Ectodermal cell (in vitro differentiated cells): Measurements from ENCODE around the gene GNG11.

Source experiments
- H3K27ac ChIP-seq: 2 replicates; pipeline ENCODE4 v1.7.0; 2013; ENCODE audit warnings: mild to moderate bottlenecking, low read depth, low read length; ENCODE audit not compliant: insufficient read depth, poor library complexity, severe bottlenecking
- H3K27me3 ChIP-seq: 2 replicates; pipeline ENCODE4 v1.7.0; 2013; ENCODE audit warnings: mild to moderate bottlenecking, low read length; ENCODE audit not compliant: insufficient read depth, control insufficient read depth, poor library complexity, severe bottlenecking
- H3K36me3 ChIP-seq: one replicate; pipeline ENCODE4 v1.7.0; 2013; ENCODE audit warnings: low read length; ENCODE audit not compliant: control insufficient read depth, insufficient read depth
- H3K4me1 ChIP-seq: one replicate; pipeline ENCODE4 v1.7.0; 2013; ENCODE audit warnings: low read length; ENCODE audit not compliant: control insufficient read depth, insufficient read depth
- H3K4me3 ChIP-seq: 2 replicates; pipeline ENCODE4 v1.7.0; 2013; ENCODE audit warnings: low read depth, low read length, control low read depth; ENCODE audit not compliant: insufficient read depth
- H3K9me3 ChIP-seq: 2 replicates; pipeline ENCODE4 v1.7.0; 2013; ENCODE audit warnings: mild to moderate bottlenecking, low read length, moderate library complexity; ENCODE audit not compliant: control insufficient read depth
- WGBS, 2 experiments: methylation state at CpG; one replicate each; pipeline ENCODE4 v1.1.7; 2013; ENCODE audit warnings: missing lambda C conversion rate in 2 of 2; 5-methylcytosine and 5-hydroxymethylcytosine counted together

Gene GNG11

DNA sequence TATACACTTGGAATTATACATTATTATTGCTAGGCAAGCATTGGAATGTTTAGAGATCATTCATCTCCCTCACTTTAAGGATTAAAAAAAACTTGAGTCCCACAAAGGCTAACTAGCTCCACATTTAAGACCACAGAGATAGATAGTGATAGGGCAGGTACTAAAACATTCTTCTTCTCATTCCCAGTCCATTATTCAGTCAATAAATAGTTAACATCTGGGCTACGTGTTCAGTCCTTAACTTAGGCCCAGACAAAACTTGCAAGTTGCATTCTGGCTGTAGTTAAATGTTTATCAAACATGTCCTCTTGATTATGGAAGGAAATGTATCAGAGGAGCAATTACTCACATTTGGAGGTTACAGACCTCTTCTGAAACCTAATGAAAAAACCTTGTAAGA lies 2.4 kb downstream of the GNG11 start:
- H3K36me3 ChIP-seq, result no peaks in the 10 kb centered on the region
- peaks cover 7% of the 10 kb centered on the region for H3K27me3 ChIP-seq
- peaks cover 3% of the 10 kb centered on the region for H3K4me1 ChIP-seq
- H3K9me3 ChIP-seq, result no peaks in the 10 kb centered on the region
- no peak overlapping the region for H3K27ac ChIP-seq
- H3K4me3 ChIP-seq, result no peak overlapping the region
- WGBS, 2 experiments, result 25 to 96% methylated on average over 1 of the region's 1 CpG

GRCh38 chr7:93926800-93927199 lies 5.3 kb downstream of the GNG11 start:
- no peaks in the 10 kb centered on the region for H3K9me3 ChIP-seq
- H3K36me3 ChIP-seq, result no peaks in the 10 kb centered on the region
- no peak overlapping the region for H3K4me3 ChIP-seq
- H3K4me1 ChIP-seq, result no peaks in the 10 kb centered on the region
- WGBS, 2 experiments, result 85 to 93% methylated on average over 1 of the region's 1 CpG
- no peak overlapping the region for H3K27ac ChIP-seq
- peaks cover 7% of the 10 kb centered on the region for H3K27me3 ChIP-seq

GRCh38 chr7:93927585-93927984 lies 6.0 kb downstream of the GNG11 start:
- WGBS, 2 experiments, result 92 to 97% methylated on average over 3 of the region's 3 CpGs
- Histone ChIP-seq H3K4me3 (no peak overlapping the region), H3K9me3 (no peaks in the 10 kb centered on the region), H3K36me3 (no peaks in the 10 kb centered on the region), H3K27me3 (peaks cover under 1% of the 10 kb centered on the region), H3K4me1 (no peaks in the 10 kb centered on the region), H3K27ac (no peak overlapping the region)

GRCh38 chr7:93931655-93932054 lies 10.1 kb downstream of the GNG11 start:
- no peak overlapping the region for H3K27ac ChIP-seq
- H3K36me3 ChIP-seq, result no peaks in the 10 kb centered on the region
- 98 to 100% methylated on average over 1 to 3 of the region's 3 CpGs for WGBS, 2 experiments
- no peaks in the 10 kb centered on the region for H3K4me1 ChIP-seq
- no peak overlapping the region for H3K4me3 ChIP-seq
- no peaks in the 10 kb centered on the region for H3K9me3 ChIP-seq
- no peaks in the 10 kb centered on the region for H3K27me3 ChIP-seq

DNA sequence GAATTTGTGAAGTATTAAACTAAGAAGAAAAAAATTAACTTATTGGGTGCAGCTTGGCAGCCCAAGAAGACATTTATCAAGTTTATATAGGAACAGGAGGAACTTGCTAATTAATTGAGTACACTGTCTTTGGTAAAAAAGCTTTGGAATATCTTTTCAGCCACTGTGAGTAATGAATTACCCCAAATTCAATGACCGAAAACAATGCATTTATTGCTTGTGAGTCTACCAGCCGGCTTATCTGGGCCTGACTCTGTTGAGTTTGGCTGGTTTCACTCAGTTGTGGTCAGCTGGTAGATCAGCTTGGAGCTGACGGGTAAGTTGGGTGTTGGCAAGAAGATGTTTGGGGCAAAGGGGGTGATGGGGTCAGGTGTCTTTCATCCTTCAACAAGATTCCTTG lies 11.6 kb downstream of the GNG11 start:
- H3K9me3 ChIP-seq, result no peaks in the 10 kb centered on the region
- no peak overlapping the region for H3K4me3 ChIP-seq
- H3K36me3 ChIP-seq, result no peaks in the 10 kb centered on the region
- 89 to 93% methylated on average over 3 of the region's 3 CpGs for WGBS, 2 experiments
- no peak overlapping the region for H3K27ac ChIP-seq
- no peaks in the 10 kb centered on the region for H3K27me3 ChIP-seq
- H3K4me1 ChIP-seq, result no peaks in the 10 kb centered on the region

- Histone ChIP-seq H3K4me1 (no peaks in the 10 kb centered on the region), H3K9me3 (no peaks in the 10 kb centered on the region), H3K4me3 (no peak overlapping the region), H3K27me3 (no peaks in the 10 kb centered on the region), H3K36me3 (no peaks in the 10 kb centered on the region), H3K27ac (no peak overlapping the region)
- WGBS, 2 experiments, result 100% methylated on average over 1 of the region's 2 CpGs; no CpG with 5 or more reads in 1 of the 2 experiments
These were observed 13.6 kb downstream of the GNG11 start for GRCh38 chr7:93935102-93935501.

- Histone ChIP-seq H3K4me3 (no peak overlapping the region), H3K9me3 (no peaks in the 10 kb centered on the region), H3K27me3 (no peaks in the 10 kb centered on the region), H3K27ac (no peak overlapping the region), H3K4me1 (no peaks in the 10 kb centered on the region), H3K36me3 (no peaks in the 10 kb centered on the region)
- 73 to 100% methylated on average over 1 of the region's 1 CpG for WGBS, 2 experiments
These were observed 16.3 kb downstream of the GNG11 start for GRCh38 chr7:93937818-93938217.

GRCh38 chr7:93938293-93938692 lies 16.8 kb downstream of the GNG11 start:
- Histone ChIP-seq H3K36me3 (no peaks in the 10 kb centered on the region), H3K27me3 (no peaks in the 10 kb centered on the region), H3K4me3 (no peak overlapping the region), H3K27ac (no peak overlapping the region), H3K9me3 (no peaks in the 10 kb centered on the region), H3K4me1 (no peaks in the 10 kb centered on the region)

- Histone ChIP-seq H3K27me3 (no peaks in the 10 kb centered on the region), H3K27ac (no peak overlapping the region), H3K4me1 (no peaks in the 10 kb centered on the region), H3K9me3 (no peaks in the 10 kb centered on the region), H3K36me3 (no peaks in the 10 kb centered on the region), H3K4me3 (no peak overlapping the region)
- WGBS, 2 experiments, result 89 to 93% methylated on average over 2 of the region's 2 CpGs
These were observed 20.4 kb downstream of the GNG11 start for GRCh38 chr7:93941945-93942344.

DNA sequence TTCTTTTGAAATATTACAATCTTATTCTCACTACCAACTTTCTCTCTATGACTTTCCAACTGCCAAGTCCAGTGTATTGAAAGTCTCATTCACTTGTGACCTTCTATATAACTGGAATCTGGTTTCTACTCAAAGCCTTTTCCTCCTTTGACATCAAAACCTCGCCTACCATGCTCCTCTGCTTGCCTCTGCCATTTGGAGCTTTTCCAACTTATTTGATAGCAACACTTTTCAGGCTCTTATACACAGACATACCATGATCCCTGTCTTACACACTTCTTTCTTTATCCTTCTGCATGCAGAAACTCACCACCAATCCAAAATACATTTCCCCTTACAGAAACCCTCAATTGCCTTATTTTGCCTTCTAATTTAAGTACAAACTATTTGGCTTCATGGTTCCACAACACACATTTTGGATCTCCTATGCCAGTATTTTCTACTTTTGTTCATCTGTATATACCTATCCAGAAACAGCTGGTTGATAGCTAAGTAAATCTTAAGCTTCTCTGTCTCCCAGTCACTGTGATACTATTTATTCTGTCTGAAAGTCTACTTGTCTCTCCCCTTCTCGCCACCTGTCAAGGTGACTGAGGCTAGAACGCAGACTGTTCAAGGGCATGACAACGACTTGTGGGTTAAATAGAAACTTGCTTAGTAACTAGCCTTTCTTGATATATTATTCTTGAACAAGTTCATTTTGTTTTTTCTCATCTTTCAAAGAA lies 22.4 kb downstream of the GNG11 start:
- 93 to 96% methylated on average over 4 of the region's 4 CpGs for WGBS, 2 experiments
- H3K27ac ChIP-seq, result no peak overlapping the region

GRCh38 chr7:93944673-93945072 lies 23.1 kb downstream of the GNG11 start:
- Histone ChIP-seq H3K4me3 (no peak overlapping the region), H3K9me3 (no peaks in the 10 kb centered on the region), H3K27me3 (no peaks in the 10 kb centered on the region), H3K36me3 (no peaks in the 10 kb centered on the region), H3K27ac (no peak overlapping the region), H3K4me1 (no peaks in the 10 kb centered on the region)
- 93 to 100% methylated on average over 1 of the region's 1 CpG for WGBS, 2 experiments

More for the DNA sequence above, 22.4 kb downstream of the GNG11 start:
- Histone ChIP-seq H3K36me3 (no peaks in the 10 kb centered on the region), H3K4me1 (no peaks in the 10 kb centered on the region), H3K27me3 (no peaks in the 10 kb centered on the region), H3K9me3 (no peaks in the 10 kb centered on the region), H3K4me3 (no peak overlapping the region)
